GM12891 (cell line): ENCODE measurements around the gene ZDHHC8.

ENCODE experiments used
- POLR2A ChIP-seq: IDR thresholded peaks from 2 replicates; pipeline ENCODE4 v1.6.1; 2011; ENCODE audit warnings: low read depth, low read length, control low read depth
- POLR2AphosphoS5 ChIP-seq: IDR thresholded peaks from 2 replicates; pipeline ENCODE4 v1.6.1; 2011; ENCODE audit warnings: low read depth, low read length, control low read depth
- SPI1 ChIP-seq: IDR thresholded peaks from 2 replicates; pipeline ENCODE4 v1.6.1; 2011; ENCODE audit warnings: low read depth, low read length, control low read depth

GRCh38 chr22:20139391-20140106 lies 7.9 kb downstream of the ZDHHC8 start:
- TF ChIP-seq POLR2AphosphoS5 (no peak), POLR2A (no peak), SPI1 (no peak)
